Stimulated activated CD4-positive, alpha-beta T cell treated with anti-CD3 and anti-CD28 coated beads, Interleukin-4, amount 100 ng/mL, for 1 hour (primary cell): ENCODE results near the gene FRY.

Experiments used
- DNase-seq: peaks from one replicate; pipeline ENCODE4 v3.0.0-alpha.2; 2020

FRY gene

DNA sequence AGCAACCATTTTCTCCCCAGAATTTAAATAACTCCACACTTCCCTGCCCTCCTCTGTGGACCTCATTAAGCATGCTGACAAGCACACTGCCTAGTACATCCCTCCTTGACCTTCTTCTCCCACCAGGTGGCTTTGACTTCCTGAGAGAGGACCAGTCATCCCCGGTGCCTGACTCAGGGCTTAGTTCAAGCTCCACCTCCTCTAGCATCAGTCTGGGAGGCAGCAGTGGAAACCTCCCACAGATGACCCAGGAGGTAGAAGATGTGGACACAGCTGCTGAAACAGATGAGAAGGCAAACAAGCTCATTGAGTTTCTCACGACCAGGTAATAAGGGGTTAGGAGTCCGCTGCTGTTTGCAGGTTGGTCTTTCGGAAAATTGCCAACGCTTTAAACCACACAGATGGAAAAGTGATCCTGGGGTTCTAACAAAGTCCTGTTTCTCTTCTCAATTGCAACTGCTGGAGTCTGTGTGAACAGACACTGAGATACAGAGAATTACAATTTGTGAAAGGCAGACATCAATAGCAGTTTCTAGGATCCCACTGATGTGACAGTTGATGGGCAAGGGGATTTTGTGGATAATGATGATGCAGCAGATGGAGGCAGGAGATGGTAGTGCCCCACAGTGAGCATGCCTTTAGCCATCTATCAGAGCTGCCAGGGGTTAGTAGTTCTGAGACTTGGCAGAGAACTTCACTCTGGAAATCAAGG is 196.9 kb downstream of the FRY start:
- DNase-seq: no peak

DNA sequence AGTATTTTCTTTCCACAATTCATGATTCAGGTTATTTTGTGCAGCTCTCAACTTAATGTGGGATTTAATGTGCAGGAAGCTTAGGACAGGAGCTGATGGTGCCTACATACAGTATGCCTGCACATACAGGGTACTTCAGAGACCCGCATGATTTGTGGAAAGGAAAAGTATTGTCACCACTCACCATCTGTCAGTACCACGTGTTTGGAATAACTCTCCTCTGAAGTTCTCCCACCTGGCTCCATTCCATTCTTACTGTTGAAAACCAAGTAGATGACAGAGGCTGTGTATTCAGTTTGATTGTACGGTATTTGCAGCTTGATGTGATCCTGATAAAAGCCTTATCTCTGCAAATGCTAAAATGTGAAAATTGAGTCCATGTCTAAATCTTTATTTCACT is 197.9 kb downstream of the FRY start:
- DNase-seq: no peak

GRCh38 chr13:32232263-32232662 is 200.7 kb downstream of the FRY start:
- DNase-seq: no peak

DNA sequence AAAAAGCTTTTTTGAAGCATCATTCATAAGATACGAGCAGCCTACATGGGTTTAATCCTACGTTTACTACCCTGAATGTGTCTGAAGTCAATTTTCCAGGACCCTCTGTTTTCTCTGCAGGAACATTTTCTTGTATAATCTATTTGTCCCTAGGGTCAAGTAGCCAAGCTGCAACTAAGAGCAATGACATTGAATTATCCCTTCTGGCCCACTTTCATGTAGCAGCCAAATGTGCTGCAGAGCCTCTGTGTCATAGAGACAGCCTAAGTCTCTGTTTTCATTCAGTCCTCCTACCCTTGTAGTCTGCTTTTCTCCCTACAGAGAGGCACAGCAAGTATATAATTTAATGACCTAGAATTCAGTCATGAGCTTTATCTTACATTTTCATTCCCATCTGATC is 201.5 kb downstream of the FRY start:
- no peak for DNase-seq

DNA sequence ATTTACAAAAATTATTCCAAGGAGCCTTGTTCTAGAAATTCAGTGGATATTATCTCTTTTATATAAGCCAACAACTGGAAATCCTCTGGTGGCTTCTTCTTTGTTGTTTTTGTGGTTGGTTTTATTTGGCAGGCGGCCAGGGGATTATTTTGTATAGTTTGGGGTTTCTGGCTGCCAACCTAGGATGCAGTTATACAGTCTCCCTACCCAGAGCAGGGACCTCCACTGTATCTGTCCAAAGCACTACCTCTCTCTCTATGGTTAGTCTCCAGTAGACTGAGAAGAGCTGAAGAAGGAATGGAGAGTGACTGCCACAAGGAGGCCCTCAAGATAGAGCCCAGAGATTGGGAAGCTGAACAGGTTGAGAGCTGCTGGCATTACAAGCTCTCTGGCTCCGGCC is 203.3 kb downstream of the FRY start:
- no peak for DNase-seq

- no peak for DNase-seq
Measured at GRCh38 chr13:32237681-32238080, 206.1 kb downstream of the FRY start.

DNA sequence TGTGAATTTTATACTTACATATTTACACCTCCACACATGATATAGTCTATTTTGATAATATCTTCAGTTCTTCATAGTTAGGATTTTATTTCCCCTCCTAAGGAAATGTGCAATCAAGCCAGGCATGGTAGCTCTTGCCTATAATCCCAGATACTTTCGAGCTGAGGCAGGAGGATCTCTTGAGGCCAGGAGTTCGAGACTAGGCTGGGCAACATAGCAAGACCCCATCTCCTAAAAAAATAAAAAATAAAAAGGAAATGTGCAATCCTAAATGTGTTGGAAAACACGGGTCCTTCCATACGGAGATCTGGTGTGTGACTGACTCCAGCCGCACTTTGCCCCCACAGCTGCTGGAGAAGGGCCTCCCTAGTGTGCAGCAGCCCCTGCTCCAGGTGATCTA is 212.1 kb downstream of the FRY start:
- no peak for DNase-seq

DNA sequence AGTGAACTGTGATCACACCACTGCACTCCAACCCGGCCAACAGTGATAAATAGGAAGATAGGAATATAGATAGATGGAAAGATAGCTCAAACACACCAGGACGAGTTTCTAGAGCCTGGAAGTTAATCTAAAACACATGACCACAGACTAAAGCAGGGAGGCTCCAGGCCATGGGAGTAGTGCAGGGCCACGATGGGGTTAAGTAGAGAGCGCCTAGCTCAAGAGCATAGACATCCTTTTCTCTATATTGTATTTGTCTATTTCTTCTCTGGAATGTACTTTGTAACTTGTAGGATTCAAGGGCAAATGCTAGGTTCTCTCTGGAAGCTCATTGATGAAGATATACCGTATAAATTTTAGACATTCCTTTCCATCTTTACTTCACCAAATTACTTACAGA is 214.0 kb downstream of the FRY start:
- DNase-seq: no peak

- DNase-seq: peak; percentile 21
Measured at GRCh38 chr13:32246468-32246867, 214.9 kb downstream of the FRY start.

GRCh38 chr13:32247887-32248286 is 216.3 kb downstream of the FRY start:
- DNase-seq: no peak

DNA sequence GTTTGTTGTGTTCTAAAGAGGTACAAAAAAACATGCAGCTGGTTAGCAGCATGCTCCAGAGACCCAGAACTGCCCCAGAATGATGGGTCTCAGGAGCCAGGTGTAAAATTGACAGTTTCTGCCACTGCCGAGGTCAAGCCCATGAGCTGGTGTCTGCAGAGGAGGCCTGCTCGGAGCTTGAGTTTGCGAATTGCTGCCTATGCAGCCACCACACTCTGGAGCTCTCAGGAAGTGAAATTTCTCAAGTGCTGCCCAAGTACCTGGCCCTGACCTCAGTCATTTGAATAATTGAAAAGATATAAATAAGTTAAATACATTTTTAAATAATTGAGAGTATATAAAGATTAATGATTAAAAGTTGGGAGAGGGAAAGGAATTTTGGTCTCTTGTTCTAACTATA is 217.2 kb downstream of the FRY start:
- DNase-seq: no peak

DNA sequence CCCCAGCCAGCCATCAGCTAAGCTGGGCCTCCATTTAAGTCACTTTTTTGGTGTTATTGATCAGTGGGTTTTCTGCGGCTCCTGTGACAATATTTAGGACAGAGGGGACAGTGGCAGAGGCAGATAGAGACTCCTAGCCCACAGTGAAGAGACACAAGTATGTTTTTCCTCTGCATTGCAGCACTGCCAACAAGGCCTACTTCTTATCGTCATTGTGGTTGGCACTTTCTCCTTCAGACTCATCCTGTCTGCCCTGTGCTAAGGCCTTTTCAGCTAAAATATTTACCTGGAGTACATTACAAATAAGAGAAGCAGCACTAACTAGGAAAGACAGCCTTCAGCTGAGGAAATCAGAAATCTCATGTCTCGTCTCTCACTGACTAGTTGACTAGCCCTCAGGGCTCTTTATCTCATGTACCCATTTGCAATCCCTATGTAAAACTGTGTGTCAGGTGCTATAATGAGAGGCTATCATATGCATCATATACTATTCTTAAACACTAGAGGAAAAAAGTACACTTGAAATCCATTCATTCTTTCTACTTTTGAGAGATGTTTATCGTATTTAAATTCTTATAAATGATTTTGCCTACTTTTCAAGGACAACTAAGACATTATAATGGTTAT is 221.4 kb downstream of the FRY start:
- no peak for DNase-seq

DNA sequence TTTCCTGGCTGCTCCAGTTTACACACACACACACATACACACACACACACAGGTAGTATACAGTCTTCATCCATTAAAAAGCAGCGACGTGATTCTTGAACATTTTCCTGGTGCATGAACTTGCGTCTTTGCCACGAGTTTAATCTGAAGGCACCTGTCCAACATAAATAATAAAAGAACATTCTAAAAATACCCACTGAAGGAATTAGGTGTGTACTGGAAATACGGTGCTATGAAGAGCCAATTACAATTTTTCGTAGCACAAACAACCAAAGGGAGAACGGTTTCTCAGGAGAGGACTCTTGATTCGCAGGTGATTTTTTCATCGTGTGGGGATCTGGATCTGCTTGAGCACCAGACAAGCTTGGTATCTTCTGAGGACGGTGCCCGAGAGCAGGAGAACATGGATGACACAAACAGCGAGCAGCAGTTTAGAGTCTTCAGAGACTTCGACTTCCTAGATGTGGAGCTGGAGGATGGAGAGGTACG is 222.4 kb downstream of the FRY start:
- DNase-seq: no peak

- no peak for DNase-seq
Measured at GRCh38 chr13:32254416-32254815, 222.8 kb downstream of the FRY start.

DNA sequence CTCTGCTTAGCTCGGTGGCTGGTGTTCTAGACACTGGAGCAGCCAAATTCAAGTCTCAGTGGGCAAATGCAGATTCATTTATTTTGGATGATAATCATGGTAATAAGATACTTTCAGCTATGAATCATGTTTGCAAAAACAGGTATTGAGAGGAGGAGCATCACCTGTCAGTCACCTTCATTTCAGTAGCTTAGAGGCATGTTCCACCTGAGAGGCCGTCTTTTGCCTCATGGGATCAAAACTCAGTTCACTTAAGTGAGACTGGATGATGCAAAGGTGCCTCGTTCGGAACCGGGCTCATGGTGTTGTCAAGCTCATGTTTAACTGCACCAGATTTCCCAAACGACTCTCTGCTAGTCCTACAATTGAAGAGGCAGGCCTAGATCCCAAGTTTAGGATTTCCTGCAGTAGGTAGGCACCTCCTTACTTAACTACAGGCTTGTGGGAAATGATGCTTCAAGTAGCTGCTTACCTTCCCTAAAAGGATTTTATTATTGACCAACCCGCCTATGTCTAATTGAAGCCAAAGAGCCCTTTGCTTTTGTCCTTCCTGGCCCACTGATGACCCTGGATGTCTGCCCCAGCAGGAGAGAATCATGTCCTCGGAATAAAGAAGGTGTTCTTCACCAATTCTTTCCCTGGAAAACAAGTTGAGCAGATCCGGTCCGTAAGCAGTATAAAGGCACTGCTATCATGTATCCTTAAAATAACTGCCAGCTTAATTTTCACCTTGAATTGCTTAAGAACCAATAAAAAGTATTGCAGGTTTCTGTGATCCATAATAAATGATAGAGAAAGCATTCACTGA is 223.5 kb downstream of the FRY start:
- no peak for DNase-seq

DNA sequence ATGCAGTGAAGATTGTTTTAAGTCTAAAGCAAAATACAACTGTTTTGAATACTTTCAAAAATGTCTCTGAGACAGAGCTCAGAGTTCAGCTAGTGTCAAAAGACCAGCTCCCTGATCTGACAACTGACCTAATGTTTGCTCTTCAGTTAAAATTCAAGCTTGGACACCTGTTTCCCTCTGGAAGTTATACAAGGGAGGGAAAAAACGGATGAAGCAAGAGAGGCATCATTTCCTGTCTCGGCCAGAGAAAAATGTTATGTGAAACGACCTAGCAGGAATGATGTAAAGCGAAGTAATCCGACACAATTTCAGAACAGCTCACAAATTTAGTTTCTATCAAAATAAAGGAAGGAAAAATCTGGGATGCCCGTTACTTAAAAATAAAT is 224.1 kb downstream of the FRY start:
- no peak for DNase-seq

DNA sequence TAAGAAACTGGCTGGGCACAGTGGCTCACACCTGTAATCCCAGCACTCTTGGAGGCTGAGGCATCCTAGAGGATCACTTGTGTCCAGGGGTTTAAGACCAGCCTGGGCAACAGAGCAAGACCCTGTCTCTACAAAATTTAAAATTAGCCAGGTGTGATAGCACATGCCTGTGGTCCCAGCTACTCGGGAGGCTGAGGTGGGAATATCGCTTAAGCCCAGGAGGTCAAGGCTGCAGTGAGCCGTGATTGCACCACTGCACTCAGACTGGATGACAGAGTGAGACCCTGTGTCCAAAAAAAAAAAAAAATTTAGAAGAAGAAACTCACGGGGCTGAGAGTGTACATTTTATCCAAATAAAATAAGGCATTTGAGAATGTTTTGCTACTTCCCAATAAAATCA is 224.7 kb downstream of the FRY start:
- no peak for DNase-seq

GRCh38 chr13:32257649-32258048 is 226.1 kb downstream of the FRY start:
- DNase-seq: no peak

- DNase-seq: no peak
Measured at GRCh38 chr13:32259116-32259515, 227.5 kb downstream of the FRY start.

- no peak for DNase-seq
Measured at GRCh38 chr13:32261567-32261966, 230.0 kb downstream of the FRY start.

GRCh38 chr13:32262165-32262564 is 230.6 kb downstream of the FRY start:
- DNase-seq: no peak

DNA sequence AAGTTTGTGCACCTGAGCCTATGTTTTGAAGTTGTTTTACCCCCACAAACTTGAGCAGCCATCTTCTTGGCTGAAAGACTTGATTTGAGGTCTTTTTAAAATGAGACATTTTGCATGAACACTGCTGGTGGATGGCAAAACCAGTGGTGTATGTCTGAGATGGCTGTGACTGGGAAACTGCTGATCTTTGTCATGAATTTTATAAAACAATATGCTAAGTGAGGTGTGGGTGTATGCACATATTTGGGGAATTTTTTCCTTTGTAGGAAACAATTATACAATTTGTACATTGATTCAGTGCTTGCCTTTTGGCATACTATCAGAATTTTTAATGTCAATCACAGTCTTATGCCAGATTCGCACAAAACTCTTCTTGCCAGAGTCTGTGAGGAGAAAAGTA is 231.0 kb downstream of the FRY start:
- no peak for DNase-seq

GRCh38 chr13:32264407-32264806 is 232.8 kb downstream of the FRY start:
- DNase-seq: no peak

GRCh38 chr13:32265726-32266125 is 234.2 kb downstream of the FRY start:
- no peak for DNase-seq
